Fibroblast of mammary gland (primary cell): Measurements from ENCODE around the gene DENND5B.

Experiments used
- DNase-seq: peaks from one replicate; pipeline ENCODE4 v3.0.0-alpha.2; 2010; ENCODE audit warnings: low read depth
- H3K4me3 ChIP-seq: 2 replicates; pipeline ENCODE4 v1.5.1; 2011; ENCODE audit warnings: low read depth, mild to moderate bottlenecking, low read length, moderate library complexity; ENCODE audit not compliant: control insufficient read depth
- TF ChIP-seq, protein P1 (sequence below): conservative IDR thresholded peaks from 2 replicates; pipeline ENCODE4 v1.5.1; 2011; ENCODE audit warnings: low read depth, low read length, inconsistent platforms; ENCODE audit not compliant: control insufficient read depth, insufficient read depth

The DENND5B gene

GRCh38 chr12:31465002-31465401 is 125.9 kb downstream of the DENND5B start:
- DNase-seq: no peak
- no peak overlapping the region for H3K4me3 ChIP-seq
- TF ChIP-seq, protein P1, sequence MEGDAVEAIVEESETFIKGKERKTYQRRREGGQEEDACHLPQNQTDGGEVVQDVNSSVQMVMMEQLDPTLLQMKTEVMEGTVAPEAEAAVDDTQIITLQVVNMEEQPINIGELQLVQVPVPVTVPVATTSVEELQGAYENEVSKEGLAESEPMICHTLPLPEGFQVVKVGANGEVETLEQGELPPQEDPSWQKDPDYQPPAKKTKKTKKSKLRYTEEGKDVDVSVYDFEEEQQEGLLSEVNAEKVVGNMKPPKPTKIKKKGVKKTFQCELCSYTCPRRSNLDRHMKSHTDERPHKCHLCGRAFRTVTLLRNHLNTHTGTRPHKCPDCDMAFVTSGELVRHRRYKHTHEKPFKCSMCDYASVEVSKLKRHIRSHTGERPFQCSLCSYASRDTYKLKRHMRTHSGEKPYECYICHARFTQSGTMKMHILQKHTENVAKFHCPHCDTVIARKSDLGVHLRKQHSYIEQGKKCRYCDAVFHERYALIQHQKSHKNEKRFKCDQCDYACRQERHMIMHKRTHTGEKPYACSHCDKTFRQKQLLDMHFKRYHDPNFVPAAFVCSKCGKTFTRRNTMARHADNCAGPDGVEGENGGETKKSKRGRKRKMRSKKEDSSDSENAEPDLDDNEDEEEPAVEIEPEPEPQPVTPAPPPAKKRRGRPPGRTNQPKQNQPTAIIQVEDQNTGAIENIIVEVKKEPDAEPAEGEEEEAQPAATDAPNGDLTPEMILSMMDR: no peak

DNA sequence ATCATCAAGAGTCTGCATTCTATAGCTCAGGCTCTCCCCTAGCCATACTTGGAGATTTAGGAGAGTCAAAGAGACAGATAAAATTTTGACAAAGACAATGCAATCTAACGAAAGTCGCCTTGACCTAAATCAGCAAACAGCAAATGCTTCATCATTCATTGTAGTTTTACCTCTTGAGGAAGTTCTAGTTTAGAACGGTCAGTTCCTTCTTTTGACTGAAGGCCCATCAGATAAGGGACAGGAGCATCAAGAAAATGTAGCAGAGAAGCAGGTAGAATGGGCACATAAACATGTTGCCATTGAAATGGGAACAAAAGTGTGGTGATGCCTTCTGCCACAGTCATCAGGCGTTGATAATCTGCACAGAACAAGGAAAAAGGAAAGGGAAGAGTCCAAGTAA is 130.9 kb downstream of the DENND5B start:
- TF ChIP-seq, protein P1: no peak
- DNase-seq: no peak
- H3K4me3 ChIP-seq: no peak overlapping the region

DNA sequence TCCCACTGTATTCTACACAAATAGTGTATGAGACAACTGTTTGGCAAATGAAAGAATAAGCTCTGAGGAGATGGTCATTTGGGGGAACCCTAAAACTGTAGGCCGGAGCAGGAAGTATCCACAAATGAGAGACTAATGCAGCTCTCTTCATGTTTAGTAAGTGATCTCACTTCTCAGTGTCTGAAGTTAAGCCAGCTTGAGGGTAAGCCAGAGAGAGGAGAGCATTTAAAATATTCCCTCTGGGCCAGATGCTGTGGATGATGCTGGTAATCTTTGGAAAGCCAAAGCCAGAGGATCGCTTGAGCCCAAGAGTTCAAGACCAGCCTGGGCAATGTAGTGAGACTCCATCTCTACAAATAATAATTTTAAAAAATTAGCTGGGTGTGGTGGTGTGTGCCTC is 134.4 kb downstream of the DENND5B start:
- no peak for DNase-seq
- TF ChIP-seq, protein P1: no peak
- no peak overlapping the region for H3K4me3 ChIP-seq

- H3K4me3 ChIP-seq: no peak overlapping the region
- no peak for DNase-seq
- TF ChIP-seq, protein P1: no peak
Measured at GRCh38 chr12:31444736-31445135, 146.2 kb downstream of the DENND5B start.

GRCh38 chr12:31440586-31440985 is 150.3 kb downstream of the DENND5B start:
- H3K4me3 ChIP-seq: no peak overlapping the region
- DNase-seq: no peak
- TF ChIP-seq, protein P1: no peak

DNA sequence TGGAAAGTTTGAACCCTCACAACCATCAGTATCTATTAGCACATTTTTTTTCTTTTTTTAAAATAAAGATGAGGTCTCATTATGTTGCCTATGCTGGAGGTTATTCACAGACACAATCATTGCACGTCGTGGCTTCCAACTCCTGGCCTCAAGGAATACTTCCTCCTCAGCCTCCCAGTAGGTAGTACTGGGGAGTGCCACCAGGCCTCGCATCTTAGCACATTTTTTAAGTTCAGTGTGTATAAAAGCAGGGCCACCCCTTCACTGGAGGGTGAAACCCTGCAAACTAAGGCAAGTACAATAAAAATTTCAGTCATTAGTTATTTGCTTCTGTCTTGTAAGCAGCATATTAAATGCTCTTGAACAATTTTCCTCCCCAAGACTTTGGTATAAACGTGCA is 150.8 kb downstream of the DENND5B start:
- H3K4me3 ChIP-seq: no peak overlapping the region
- TF ChIP-seq, protein P1: no peak
- DNase-seq: no peak

- no peak overlapping the region for H3K4me3 ChIP-seq
- peak; percentile 34 for DNase-seq
- TF ChIP-seq, protein P1: no peak
Measured at GRCh38 chr12:31431721-31432240, 159.2 kb downstream of the DENND5B start.
